HG02678 (cell line): Measurements from ENCODE around the gene CRMP1.

ENCODE experiments used
- ATAC-seq: cut with Tn5 transposase; IDR thresholded peaks from one replicate; pipeline ENCODE4 v1.9.1; 2021; ENCODE audit warnings: mild to moderate bottlenecking, moderate library complexity; ENCODE audit not compliant: unreplicated experiment

The CRMP1 gene

GRCh38 chr4:5921101-5921980, 28.5 kb upstream of the CRMP1 start:
- ATAC-seq: no peak

DNA sequence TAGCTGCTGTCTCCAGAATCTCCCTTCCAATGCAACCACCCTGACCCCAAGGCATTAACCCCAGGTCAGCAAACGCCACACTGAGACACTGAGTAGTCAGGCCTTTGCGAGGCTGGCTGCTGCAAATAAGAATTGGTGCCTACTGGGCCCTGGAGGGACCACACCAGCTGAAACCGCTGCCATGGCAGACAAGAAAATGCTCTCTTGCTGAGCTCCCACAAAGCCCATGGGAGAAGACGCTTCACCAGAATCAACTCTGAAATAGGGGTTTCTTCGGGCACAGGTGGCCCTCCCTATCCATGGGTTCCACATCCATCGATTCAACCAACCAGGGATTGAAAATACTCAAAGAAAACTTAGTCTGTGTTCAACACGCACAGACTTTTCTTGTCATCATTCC, 26.7 kb upstream of the CRMP1 start:
- no peak for ATAC-seq

DNA sequence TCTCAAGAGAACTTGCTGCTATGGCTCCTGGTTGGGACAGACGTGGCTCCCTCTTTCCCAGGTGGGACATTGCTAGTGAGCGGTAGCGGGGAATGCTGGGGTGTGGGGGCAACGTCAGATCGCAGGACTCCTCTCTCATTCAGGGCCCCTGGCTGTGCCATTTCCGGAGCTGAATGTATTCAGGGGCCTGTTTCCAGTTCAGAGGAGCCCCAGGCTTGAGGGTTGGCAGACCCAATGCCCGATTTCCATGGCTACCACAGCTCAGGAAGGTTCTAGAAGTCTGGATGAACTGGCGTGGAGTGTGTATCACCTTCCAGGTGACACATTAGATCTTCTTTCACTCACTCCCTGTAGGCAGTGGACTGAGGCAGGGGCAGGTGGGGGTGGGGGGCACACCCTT, 26.2 kb upstream of the CRMP1 start:
- no peak for ATAC-seq

DNA sequence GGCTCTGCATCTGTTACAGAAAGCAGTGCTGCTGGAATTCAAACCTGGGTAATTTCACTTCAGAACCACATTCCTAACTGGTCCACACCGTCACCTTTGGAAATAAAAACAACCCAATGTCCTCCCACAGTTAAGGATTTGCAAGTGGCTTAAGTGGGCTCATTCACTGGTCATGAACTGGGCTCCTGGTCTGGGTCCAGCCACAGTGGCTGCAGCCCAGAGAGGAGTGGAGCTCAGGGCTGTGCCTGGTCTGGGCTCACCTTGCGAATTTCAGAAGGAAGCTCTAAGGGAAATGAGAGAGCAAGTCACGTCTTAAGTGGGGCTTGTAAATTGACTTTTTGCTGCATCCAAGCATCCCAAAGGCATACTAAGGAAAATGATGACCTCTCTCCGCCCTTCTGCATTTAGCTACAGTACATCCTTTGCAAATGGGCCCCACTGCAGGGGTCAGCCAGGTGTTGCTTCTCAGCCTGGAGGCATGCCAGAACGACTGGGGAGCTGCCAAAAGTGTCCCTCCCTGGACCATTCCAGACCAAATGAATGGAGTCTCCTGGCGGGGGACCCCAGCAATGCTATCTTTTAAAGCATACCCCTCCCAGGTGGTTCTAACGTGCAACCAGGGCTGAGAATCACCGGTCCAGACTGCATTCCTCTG, 25.6 kb upstream of the CRMP1 start:
- no peak for ATAC-seq

DNA sequence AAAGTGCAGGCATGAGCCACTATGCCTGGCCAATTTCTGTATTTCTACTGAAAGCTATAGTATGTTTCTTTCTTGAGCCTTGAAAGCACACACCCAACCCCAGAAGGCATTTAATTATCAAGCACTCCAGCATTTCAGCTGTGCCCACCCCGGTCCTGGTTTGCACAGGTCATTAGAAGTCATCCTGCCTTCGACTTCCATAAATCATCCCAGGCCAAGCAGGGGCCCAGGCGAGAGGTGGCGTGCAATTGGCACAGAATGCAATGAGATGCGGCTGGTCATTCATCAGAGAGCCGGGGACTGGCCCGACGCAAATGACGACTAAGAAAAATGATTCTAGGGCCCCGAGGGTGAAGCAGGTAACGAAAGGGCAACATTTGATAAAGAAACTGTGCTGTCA, 24.8 kb upstream of the CRMP1 start:
- no peak for ATAC-seq

- ATAC-seq: no peak
Measured at GRCh38 chr4:5916229-5916628, 23.3 kb upstream of the CRMP1 start.

DNA sequence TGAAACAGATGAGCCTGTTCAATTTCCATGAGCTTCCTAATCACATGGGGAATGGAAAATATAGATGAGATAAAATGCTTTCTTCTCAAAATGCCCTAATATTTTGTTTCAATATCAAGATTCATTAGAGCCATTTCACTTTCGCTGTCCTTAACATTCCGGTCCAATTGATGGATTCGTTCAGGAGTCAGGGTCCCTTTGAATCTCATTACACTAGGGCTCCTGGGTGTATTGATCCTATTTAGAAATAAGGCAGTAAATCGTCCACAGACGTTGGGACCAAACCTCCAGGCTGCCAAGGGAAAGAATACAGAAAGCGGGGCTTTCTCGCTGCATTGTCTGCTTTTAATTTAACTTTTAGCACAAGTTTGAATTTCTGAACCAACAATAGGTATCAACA, 20.6 kb upstream of the CRMP1 start:
- ATAC-seq: no peak

DNA sequence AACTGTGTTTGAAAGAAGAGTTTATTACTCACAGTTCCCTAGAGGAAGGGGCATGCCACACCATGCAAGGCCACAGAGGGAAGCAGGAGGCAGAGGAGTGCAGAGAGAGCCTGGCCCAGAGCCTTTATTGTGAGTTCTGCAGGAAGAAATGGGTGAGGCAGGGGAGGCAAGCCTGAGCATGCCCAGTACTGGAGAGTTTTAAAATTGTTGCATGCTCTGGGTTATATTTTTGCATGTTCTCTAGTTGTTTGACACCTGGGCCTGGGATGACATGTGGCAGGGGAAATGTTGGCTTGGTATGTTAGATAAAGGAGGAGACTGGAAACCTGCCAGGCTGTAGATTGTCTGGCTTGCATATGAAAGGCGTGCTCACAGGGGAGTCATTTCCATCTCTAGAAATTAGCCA, 19.7 kb upstream of the CRMP1 start:
- ATAC-seq: no peak

DNA sequence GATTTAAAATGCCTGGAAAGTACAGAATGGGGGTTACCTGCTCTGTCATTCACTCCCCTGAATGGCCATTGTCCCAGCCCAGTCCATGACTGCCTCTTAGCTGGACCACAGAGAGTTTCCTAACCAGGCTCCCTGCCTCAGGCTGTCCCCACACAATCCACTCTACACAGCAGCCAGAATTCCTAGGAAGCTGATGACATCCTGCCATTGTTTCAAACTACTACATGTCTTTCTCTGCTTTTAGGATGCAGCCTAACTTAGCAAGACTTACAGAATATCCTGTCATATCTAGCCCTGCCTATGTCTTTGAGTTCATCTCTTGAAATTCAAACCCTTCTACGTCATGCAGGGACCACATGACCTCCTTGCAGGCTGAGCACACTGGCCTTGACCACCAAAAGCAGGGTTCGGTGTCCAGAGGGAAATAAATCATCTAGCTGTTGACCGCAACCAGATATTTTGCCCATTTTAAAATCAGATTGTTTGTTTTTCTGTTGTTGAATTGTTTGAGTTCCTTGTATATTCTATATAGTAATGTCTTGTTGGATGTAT, 16.1 kb upstream of the CRMP1 start:
- no peak for ATAC-seq

- ATAC-seq: no peak
Measured at GRCh38 chr4:5906191-5906590, 13.3 kb upstream of the CRMP1 start.

DNA sequence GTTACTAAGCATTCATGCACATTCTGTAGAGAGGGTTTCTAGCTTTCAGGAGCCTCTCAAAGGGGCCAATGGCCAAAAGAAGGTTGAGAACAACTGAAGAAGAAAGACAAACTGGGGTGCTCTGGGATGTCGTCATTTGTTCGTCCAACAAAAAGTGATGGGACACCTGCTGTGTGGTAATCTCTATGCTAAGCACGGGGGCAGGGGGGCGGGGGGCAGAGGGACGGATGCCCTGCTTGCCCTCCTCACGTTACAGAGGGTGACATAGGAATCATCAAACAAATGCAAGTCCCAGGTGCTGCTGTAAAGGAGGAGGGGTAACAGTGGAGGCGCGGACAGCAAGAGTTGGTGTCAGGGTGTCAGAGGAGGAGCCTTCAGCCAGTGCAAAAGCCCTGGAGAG, 12.8 kb upstream of the CRMP1 start:
- no peak for ATAC-seq

- no peak for ATAC-seq
Measured at GRCh38 chr4:5900844-5901243, 8.0 kb upstream of the CRMP1 start.

- ATAC-seq: no peak
Measured at GRCh38 chr4:5899881-5900280, 7.0 kb upstream of the CRMP1 start.

DNA sequence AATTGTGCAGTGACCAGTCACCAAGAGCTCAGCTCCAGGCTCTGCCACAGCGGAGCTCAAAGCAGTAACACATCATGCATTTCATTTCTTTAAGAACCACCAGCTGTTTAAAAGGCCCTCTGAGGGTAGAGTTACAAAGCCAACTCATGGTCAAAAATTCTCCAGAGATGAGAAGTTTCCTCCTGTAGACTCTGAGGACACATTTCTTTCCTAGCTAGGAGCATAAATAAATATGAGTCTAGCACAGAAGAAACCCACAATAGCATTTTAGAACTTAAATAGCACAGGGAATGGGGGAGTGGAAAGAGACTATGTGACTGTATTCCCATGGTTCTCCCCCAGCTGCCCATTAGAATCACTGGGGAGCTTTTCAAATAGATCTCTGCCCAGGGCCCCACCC, 6.5 kb upstream of the CRMP1 start:
- no peak for ATAC-seq

DNA sequence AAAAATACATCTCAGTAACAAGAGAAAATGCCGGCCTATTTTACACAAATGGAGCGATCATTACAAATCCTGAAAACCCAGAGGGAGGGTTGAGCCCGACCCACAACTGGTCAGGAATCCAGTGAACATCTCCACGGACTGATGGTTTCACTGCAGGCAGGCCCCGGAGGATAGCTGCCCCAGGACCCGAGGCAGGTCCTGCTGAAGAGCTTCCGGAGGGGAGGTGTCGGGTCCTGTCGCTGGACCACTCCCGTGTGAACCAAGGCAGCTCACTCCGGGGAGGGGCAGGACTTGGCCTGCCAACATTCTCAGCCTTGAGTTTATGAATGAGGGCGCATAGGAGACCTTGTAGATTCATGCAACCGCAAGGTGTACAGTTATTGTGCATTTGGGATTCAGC, 4.8 kb upstream of the CRMP1 start:
- ATAC-seq: no peak

GRCh38 chr4:5895287-5895686, 2.4 kb upstream of the CRMP1 start:
- no peak for ATAC-seq

DNA sequence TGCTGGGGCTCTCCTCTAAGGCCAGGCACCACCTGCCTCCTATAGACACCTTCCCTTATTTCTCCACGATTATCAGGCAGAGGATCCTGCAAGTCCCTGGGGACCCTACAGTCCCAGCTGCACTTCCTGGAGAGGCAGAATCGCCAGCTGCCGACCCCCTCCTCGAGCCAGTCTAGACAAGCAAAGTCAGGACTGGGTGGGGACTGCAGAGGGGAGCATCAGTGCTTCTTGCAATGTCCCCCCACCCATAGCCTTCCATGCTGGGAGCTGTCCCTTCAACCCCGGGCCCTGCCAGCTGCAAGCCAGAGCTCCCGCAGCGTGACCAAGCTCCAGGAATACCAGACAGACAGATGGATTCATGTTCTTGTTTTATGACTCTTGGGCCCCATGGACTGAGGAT, 1.4 kb upstream of the CRMP1 start:
- ATAC-seq: no peak

- no peak for ATAC-seq
Measured at GRCh38 chr4:5893591-5893990, 705 bp upstream of the CRMP1 start.

DNA sequence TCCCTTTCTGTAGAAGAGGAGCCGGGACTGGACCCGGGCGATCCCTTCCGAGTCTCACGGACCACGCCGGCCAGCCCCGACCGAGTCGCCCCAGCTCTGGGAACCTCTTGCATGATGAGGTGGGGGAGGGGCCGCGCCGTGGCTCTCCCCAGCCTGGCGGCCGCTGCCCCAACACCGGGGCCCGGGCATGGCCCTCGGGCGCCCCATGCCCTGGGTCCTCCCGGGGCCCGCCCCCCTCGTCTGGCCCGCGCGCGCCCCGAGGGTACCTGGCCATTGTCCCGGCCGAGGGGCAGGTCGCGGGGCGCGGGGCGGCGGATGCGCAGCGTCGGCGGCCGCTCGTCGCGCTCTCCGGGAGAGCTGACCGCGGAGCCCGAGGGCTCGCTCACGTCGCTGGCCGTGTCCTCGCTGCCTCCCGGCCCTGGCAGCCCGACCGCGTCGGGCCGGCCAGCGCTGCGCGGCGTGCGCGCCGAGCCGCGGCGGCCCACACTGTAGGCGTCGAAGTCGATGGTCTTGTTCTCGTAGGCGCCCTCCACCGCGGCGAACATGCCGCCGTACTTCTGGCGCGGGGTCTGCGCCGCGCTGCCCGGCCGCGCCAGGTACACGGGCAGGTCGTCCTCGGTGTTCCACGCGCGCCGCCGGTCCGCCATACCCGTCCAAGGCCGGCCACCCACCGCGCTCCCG, 423 bp downstream of the CRMP1 start:
- no peak for ATAC-seq

GRCh38 chr4:5891563-5892322, 1.1 kb downstream of the CRMP1 start:
- no peak for ATAC-seq
